Aorta (tissue), 5 donors: Measurements from ENCODE around the gene GAS2L2. TPM values are rescaled to one million over a fixed set of nuclear protein-coding genes. Genes with fewer than 3 reads are reported as not detected.
A peak's percentile ranks its signal among the peaks of the same experiment; 100 is the strongest.

Experiments
- ATAC-seq: fragments of 200-7000 bp; cut with Tn5 transposase; one replicate; pipeline ENCODE4 v1.9.1; 2022; ENCODE audit warnings: moderate library complexity; ENCODE audit not compliant: low FRiP score
- DNase-seq, 2 donors: peaks; one replicate each; pipeline ENCODE4 v3.0.0-alpha.2; 2020
- H3K27ac ChIP-seq, 2 donors: one replicate each; pipeline ENCODE4 v1.5.1; 2013; ENCODE audit warnings: low read length in 2 of 2, mild to moderate bottlenecking in 2 of 2, moderate library complexity in 2 of 2, control low read depth in 1 of 2, inconsistent platforms in 1 of 2, low read depth in 1 of 2
- H3K27me3 ChIP-seq, 2 donors: one replicate each; pipeline ENCODE4 v1.6.1; 2013; ENCODE audit warnings: control low read depth in 1 of 2, low read length in 1 of 2, mild to moderate bottlenecking in 1 of 2, moderate library complexity in 1 of 2; ENCODE audit not compliant: insufficient read depth in 2 of 2, control insufficient read depth in 1 of 2
- H3K36me3 ChIP-seq, 2 donors: one replicate each; pipeline ENCODE4 v1.6.1; 2013; ENCODE audit warnings: control low read depth in 1 of 2, low read length in 1 of 2, mild to moderate bottlenecking in 1 of 2; ENCODE audit not compliant: insufficient read depth in 2 of 2, control insufficient read depth in 1 of 2
- H3K4me1 ChIP-seq, 2 donors: one replicate each; pipeline ENCODE4 v1.6.1; 2013; ENCODE audit warnings: low read length in 2 of 2, control low read depth in 1 of 2, mild to moderate bottlenecking in 1 of 2, moderate library complexity in 1 of 2; ENCODE audit not compliant: insufficient read depth in 2 of 2, control insufficient read depth in 1 of 2
- H3K4me3 ChIP-seq, 2 donors: one replicate each; pipeline ENCODE4 v1.5.1; 2013; ENCODE audit warnings: low read length in 2 of 2, control low read depth in 1 of 2, mild to moderate bottlenecking in 1 of 2
- H3K9me3 ChIP-seq: one replicate; pipeline ENCODE4 v1.6.1; 2013; ENCODE audit warnings: mild to moderate bottlenecking, low read length; ENCODE audit not compliant: control insufficient read depth
- WGBS, 2 donors: extraction: QIAGEN DNeasy Blood & Tissue Kit; methylation state at CpG; one replicate each; pipeline ENCODE4 v1.1.7; 2013; 5-methylcytosine and 5-hydroxymethylcytosine counted together
- intact Hi-C, 2 donors: fragments of 100-400 bp; cut with DNase I; formaldehyde crosslinking; loops; one replicate each; pipeline versions ENCODE4 v1.14.2 to v1.15.0; 2022
- polyA plus RNA-seq, 2 donors: library from polyadenylated mRNA; stranded (reverse); fragments of 200-250 nt; gene quantifications; one replicate each; pipeline ENCODE4 v1.2.3, GENCODE V29; 2013
- total RNA-seq, 2 donors: library from RNA; stranded (reverse); fragmentation: NEBNext Ultra II Directional; extraction: Animal tissue kit (Norgen Biotek cat#: 25700); gene quantifications; one replicate each; pipeline ENCODE4 v1.2.1, GENCODE V29; 2021
- donor health status: healthy with polysubstance abuse.
- donor health status: Bipolar disorder and iron deficiency.
- donor health status: DM: no; HTN: no; CAD: no.
- donor health status: DM: no; HTN: no; CAD: no.
- donor health status: DM: yes; HTN: yes; CAD: no.

GAS2L2 gene
- total and polyA plus RNA-seq, 4 donors = 0.05 TPM; not detected in 3

- Histone ChIP-seq H3K4me1 (no peaks in the 10 kb centered on the region), H3K4me3 (no peak overlapping the region), H3K27ac (no peak overlapping the region), H3K36me3 (peaks cover 5% of the 10 kb centered on the region in 2 donors), H3K27me3 (no peaks in the 10 kb centered on the region), H3K9me3 (no peaks in the 10 kb centered on the region)
- intact Hi-C loops = no loop called here
- 82 to 90% methylated on average over 3 of the region's 3 CpGs for WGBS, 2 donors
- no peak for DNase-seq
- ATAC-seq = no peak
Observed at GRCh38 chr17:35728551-35728950, 24.5 kb downstream of the GAS2L2 start.

- Histone ChIP-seq H3K36me3 (peaks cover 5% of the 10 kb centered on the region in 2 donors), H3K4me3 (no peak overlapping the region), H3K27ac (no peak overlapping the region), H3K4me1 (no peaks in the 10 kb centered on the region), H3K27me3 (no peaks in the 10 kb centered on the region), H3K9me3 (no peaks in the 10 kb centered on the region)
- intact Hi-C loops = no loop called here
- ATAC-seq (no peak), DNase-seq (no peak)
- WGBS, 2 donors = 84 to 87% methylated on average over 5 of the region's 5 CpGs
Observed at GRCh38 chr17:35727635-35728034, 25.4 kb downstream of the GAS2L2 start.

- ATAC-seq = no peak
- Histone ChIP-seq H3K4me3 (no peak overlapping the region), H3K4me1 (no peaks in the 10 kb centered on the region), H3K27me3 (no peaks in the 10 kb centered on the region), H3K9me3 (no peaks in the 10 kb centered on the region), H3K27ac (no peak overlapping the region), H3K36me3 (peaks cover 5% of the 10 kb centered on the region in 2 donors)
- no peak for DNase-seq
- intact Hi-C loops = no loop called here
- 34 to 40% methylated on average over 5 of the region's 5 CpGs for WGBS, 2 donors
Observed at GRCh38 chr17:35726953-35727460, 26.0 kb downstream of the GAS2L2 start.

GRCh38 chr17:35726127-35726952 lies 26.7 kb downstream of the GAS2L2 start:
- intact Hi-C loops = no loop called here
- no peaks in the 10 kb centered on the region for H3K9me3 ChIP-seq
- H3K27ac ChIP-seq = no peak overlapping the region
- peaks cover 5% of the 10 kb centered on the region in 2 donors for H3K36me3 ChIP-seq
- ATAC-seq = no peak
- DNase-seq = peak; percentile 77 to 85
- H3K4me3 ChIP-seq = no peak overlapping the region
- WGBS, 2 donors = 24 to 30% methylated on average over 6 of the region's 6 CpGs
- H3K4me1 ChIP-seq = no peaks in the 10 kb centered on the region
- no peaks in the 10 kb centered on the region for H3K27me3 ChIP-seq

GRCh38 chr17:35725802-35726126 lies 27.3 kb downstream of the GAS2L2 start:
- ATAC-seq (no peak), DNase-seq (no peak)
- H3K4me3 ChIP-seq = no peak overlapping the region
- H3K27me3 ChIP-seq = no peaks in the 10 kb centered on the region
- peaks cover 5% of the 10 kb centered on the region in 2 donors for H3K36me3 ChIP-seq
- no peak overlapping the region for H3K27ac ChIP-seq
- H3K4me1 ChIP-seq = no peaks in the 10 kb centered on the region
- intact Hi-C loops = no loop called here
- 79 to 86% methylated on average over 2 of the region's 2 CpGs for WGBS, 2 donors
- no peaks in the 10 kb centered on the region for H3K9me3 ChIP-seq

GRCh38 chr17:35725058-35725457 lies 28.0 kb downstream of the GAS2L2 start:
- Histone ChIP-seq H3K4me1 (no peaks in the 10 kb centered on the region), H3K36me3 (peaks cover 5% of the 10 kb centered on the region in 2 donors), H3K27ac (no peak overlapping the region), H3K9me3 (no peaks in the 10 kb centered on the region), H3K27me3 (no peaks in the 10 kb centered on the region), H3K4me3 (no peak overlapping the region)
- WGBS, 2 donors = 85 to 86% methylated on average over 4 of the region's 4 CpGs
- DNase-seq = no peak
- intact Hi-C loops = no loop called here
- ATAC-seq = no peak

GRCh38 chr17:35723735-35724134 lies 29.3 kb downstream of the GAS2L2 start:
- no peak overlapping the region for H3K4me3 ChIP-seq
- 98 to 100% methylated on average over 2 of the region's 2 CpGs for WGBS, 2 donors
- no peaks in the 10 kb centered on the region for H3K9me3 ChIP-seq
- intact Hi-C loops = no loop called here
- no peaks in the 10 kb centered on the region for H3K27me3 ChIP-seq
- H3K27ac ChIP-seq = no peak overlapping the region
- ATAC-seq = no peak
- DNase-seq = no peak
- no peaks in the 10 kb centered on the region for H3K4me1 ChIP-seq
- H3K36me3 ChIP-seq = peaks cover 5 to 7% of the 10 kb centered on the region in 2 donors

GRCh38 chr17:35717475-35717874 lies 35.6 kb downstream of the GAS2L2 start:
- no peak for ATAC-seq
- WGBS, 2 donors = 42 to 52% methylated on average over 2 of the region's 2 CpGs
- intact Hi-C loops = no loop called here

GRCh38 chr17:35716897-35717465 lies 36.1 kb downstream of the GAS2L2 start:
- WGBS, 2 donors = 32 to 33% methylated on average over 4 of the region's 4 CpGs
- DNase-seq (no peak), ATAC-seq (no peak)
- intact Hi-C loops = no loop called here
- Histone ChIP-seq H3K27ac (peak overlapping the region; percentile 43 to 88), H3K36me3 (peaks cover 0 to 2% of the 10 kb centered on the region in 2 donors), H3K4me1 (peaks cover 2 to 26% of the 10 kb centered on the region in 2 donors), H3K4me3 (no peak overlapping the region), H3K27me3 (no peaks in the 10 kb centered on the region), H3K9me3 (no peaks in the 10 kb centered on the region)

More at GRCh38 chr17:35717475-35717874, 35.6 kb downstream of the GAS2L2 start:
- H3K4me1 ChIP-seq = peaks cover 2 to 26% of the 10 kb centered on the region in 2 donors
- H3K36me3 ChIP-seq = peaks cover 0 to 2% of the 10 kb centered on the region in 2 donors
- H3K4me3 ChIP-seq = no peak overlapping the region
- DNase-seq = no peak
- H3K27ac ChIP-seq = peak overlapping the region; percentile 67 to 88
- H3K9me3 ChIP-seq = no peaks in the 10 kb centered on the region
- no peaks in the 10 kb centered on the region for H3K27me3 ChIP-seq
